ENCODE data around the gene SLC2A8.

DNA sequence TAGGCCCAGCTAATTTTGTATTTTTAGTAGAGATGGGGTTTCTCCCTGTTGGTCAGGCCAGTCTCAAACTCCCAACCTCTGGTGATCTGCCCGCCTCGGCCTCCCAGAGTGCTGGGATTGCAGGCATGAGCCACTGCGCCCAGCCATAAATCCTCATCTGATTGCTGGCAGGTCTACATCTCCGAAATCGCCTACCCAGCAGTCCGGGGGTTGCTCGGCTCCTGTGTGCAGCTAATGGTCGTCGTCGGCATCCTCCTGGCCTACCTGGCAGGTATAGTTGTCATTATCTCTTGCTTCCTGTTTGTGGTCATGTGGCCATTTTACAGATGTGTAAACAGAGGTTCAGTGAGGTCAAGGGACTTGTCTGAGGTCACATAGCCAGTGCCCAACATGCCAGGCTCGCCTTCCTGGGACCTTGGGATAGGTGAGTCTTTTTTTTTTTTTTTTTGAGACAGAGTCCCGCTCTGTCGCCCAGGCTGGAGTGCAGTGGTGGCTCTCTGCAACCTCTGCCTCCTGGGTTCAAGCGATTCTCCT lies 2.8 kb downstream of the SLC2A8 start:
- TF ChIP-seq CTCF (IDR thresholded peaks at IDR 0.05 in 4 of 5, conservative IDR thresholded peaks at IDR 0.05 in 1 of 5), result no peak
- TF ChIP-seq POLR2A (IDR thresholded peaks at IDR 0.05), result no peak
